HepG2 (cell line): ENCODE measurements around the gene ZNF507. TPM values are rescaled to one million over a fixed set of nuclear protein-coding genes. Genes with fewer than 3 reads are reported as not detected.
A peak's percentile ranks its signal among the peaks of the same experiment; 100 is the strongest.

Experiments used
- CHD2 ChIP-seq: IDR thresholded peaks from 2 replicates; pipeline ENCODE4 v1.6.1; 2011; ENCODE audit warnings: low read depth, low read length, improper control_type of control experiment
- GABPA ChIP-seq, 2 experiments: IDR thresholded peaks; 2 replicates each; pipeline ENCODE4 v1.6.1; 2011 to 2016; ENCODE audit warnings: low read depth in 2 of 2, low read length in 1 of 2, missing biosample characterization in 1 of 2, missing genetic modification characterization in 1 of 2
- KLF9 ChIP-seq: IDR thresholded peaks from 2 replicates; pipeline ENCODE4 v1.6.1; 2016; ENCODE audit warnings: low read depth
- MED8 ChIP-seq: sonication (generic); formaldehyde crosslinking; IDR thresholded peaks from 2 replicates; pipeline ENCODE4 v1.8.1; 2023; ENCODE audit warnings: mild to moderate bottlenecking, missing genetic modification reagents; ENCODE audit not compliant: insufficient replicate concordance
- PHF8 ChIP-seq: sonication (generic); formaldehyde crosslinking; IDR thresholded peaks from 2 replicates; pipeline ENCODE4 v1.5.0; 2020; ENCODE audit warnings: missing genetic modification reagents
- TAF15 ChIP-seq: fragments of 200-400 bp; formaldehyde crosslinking; IDR thresholded peaks from one replicate; pipeline ENCODE4 v1.6.1; 2018; ENCODE audit warnings: mild to moderate bottlenecking, low read depth, low read length; ENCODE audit not compliant: poor library complexity, severe bottlenecking
- ZNF124 ChIP-seq: sonication (generic); formaldehyde crosslinking; IDR thresholded peaks from 2 replicates; pipeline ENCODE4 v1.4.0; 2020; ENCODE audit warnings: missing genetic modification reagents
- ZNF224 ChIP-seq: sonication (generic); formaldehyde crosslinking; IDR thresholded peaks from 2 replicates; pipeline ENCODE4 v1.5.0; 2020; ENCODE audit warnings: mild to moderate bottlenecking, missing genetic modification reagents
- ZNF451 ChIP-seq: sonication (generic); formaldehyde crosslinking; IDR thresholded peaks from 2 replicates; pipeline ENCODE4 v1.5.0; 2020; ENCODE audit warnings: mild to moderate bottlenecking, missing genetic modification reagents
- ZNF792 ChIP-seq: IDR thresholded peaks from 2 replicates; pipeline ENCODE4 v1.6.1; 2016
- polyA plus RNA-seq, 8 experiments: library from polyadenylated mRNA; depleted of rRNA in 3 of 8; stranded (reverse) in 7 of 8; unstranded in 1 of 8; fragments of >200 nt; fragmentation: Illumina TruSeq in 4 of 8; extraction: Trizol in 4 of 8; gene quantifications; 2 replicates each; pipeline versions ENCODE4 v1.2.1 to v1.2.3, GENCODE V29; 2011 to 2016; ENCODE audit warnings: low read depth in 4 of 8, missing spikeins in 1 of 8, mixed read lengths in 1 of 8; ENCODE audit not compliant: insufficient read depth in 1 of 8
- total RNA-seq, 5 experiments: library from RNA; depleted of rRNA; stranded (reverse); fragments of >200 nt; fragmentation: Illumina TruSeq; extraction: Trizol; gene quantifications; 2 replicates each; pipeline ENCODE4 v1.2.3, GENCODE V29; 2016; ENCODE audit warnings: low read depth in 1 of 5
- TF ChIP-seq, protein P1 (sequence below): sonication (generic); formaldehyde crosslinking; IDR thresholded peaks from 2 replicates; pipeline ENCODE4 v1.5.0; 2020; ENCODE audit warnings: mild to moderate bottlenecking, missing genetic modification reagents, borderline replicate concordance
- TF ChIP-seq, protein P2 (sequence below): sonication (generic); formaldehyde crosslinking; IDR thresholded peaks from 2 replicates; pipeline ENCODE4 v1.4.0; 2020; ENCODE audit warnings: missing genetic modification reagents, low read depth, mild to moderate bottlenecking, borderline replicate concordance
- TF ChIP-seq, protein P3 (sequence below): sonication (generic); formaldehyde crosslinking; IDR thresholded peaks from 2 replicates; pipeline ENCODE4 v1.4.0; 2020; ENCODE audit warnings: missing genetic modification reagents
- TF ChIP-seq, protein P4 (sequence below): sonication (generic); formaldehyde crosslinking; IDR thresholded peaks from 2 replicates; pipeline ENCODE4 v1.9.0; 2021; ENCODE audit warnings: mild to moderate bottlenecking, missing genetic modification reagents
- TF ChIP-seq, protein P5 (sequence below): sonication (generic); formaldehyde crosslinking; IDR thresholded peaks from 2 replicates; pipeline ENCODE4 v1.5.0; 2020; ENCODE audit warnings: mild to moderate bottlenecking, missing genetic modification reagents, borderline replicate concordance

Gene ZNF507
- total and polyA plus RNA-seq, 2 of the 13 experiments (the other 11 are each of a cell fraction or from before 2014, with no cell fraction given), result 7.3 to 10.9 TPM

DNA sequence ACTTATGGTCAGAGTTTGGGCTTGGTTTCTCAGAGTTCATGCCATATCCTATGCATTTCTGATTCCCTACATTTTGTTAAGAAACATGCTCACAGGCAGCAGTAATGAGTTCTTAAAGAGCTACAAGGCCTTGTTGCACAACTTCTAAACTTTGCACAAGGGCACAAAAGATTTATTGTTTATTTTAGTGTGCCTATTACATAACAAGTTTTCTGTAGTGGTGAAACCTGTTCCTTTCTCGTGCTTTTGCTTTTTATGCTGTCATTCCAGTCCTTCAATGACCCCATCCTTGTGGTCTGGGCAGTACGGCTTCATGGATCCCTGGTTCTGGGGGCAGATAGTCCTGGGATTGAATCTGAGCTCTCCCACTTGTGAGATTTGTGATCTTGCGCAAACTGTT lies 17.8 kb downstream of the ZNF507 start (continued):
- TF ChIP-seq, protein P1, sequence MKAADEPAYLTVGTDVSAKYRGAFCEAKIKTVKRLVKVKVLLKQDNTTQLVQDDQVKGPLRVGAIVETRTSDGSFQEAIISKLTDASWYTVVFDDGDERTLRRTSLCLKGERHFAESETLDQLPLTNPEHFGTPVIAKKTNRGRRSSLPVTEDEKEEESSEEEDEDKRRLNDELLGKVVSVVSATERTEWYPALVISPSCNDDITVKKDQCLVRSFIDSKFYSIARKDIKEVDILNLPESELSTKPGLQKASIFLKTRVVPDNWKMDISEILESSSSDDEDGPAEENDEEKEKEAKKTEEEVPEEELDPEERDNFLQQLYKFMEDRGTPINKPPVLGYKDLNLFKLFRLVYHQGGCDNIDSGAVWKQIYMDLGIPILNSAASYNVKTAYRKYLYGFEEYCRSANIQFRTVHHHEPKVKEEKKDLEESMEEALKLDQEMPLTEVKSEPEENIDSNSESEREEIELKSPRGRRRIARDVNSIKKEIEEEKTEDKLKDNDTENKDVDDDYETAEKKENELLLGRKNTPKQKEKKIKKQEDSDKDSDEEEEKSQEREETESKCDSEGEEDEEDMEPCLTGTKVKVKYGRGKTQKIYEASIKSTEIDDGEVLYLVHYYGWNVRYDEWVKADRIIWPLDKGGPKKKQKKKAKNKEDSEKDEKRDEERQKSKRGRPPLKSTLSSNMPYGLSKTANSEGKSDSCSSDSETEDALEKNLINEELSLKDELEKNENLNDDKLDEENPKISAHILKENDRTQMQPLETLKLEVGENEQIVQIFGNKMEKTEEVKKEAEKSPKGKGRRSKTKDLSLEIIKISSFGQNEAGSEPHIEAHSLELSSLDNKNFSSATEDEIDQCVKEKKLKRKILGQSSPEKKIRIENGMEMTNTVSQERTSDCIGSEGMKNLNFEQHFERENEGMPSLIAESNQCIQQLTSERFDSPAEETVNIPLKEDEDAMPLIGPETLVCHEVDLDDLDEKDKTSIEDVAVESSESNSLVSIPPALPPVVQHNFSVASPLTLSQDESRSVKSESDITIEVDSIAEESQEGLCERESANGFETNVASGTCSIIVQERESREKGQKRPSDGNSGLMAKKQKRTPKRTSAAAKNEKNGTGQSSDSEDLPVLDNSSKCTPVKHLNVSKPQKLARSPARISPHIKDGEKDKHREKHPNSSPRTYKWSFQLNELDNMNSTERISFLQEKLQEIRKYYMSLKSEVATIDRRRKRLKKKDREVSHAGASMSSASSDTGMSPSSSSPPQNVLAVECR (CRISPR knock-in tag), result peak; percentile 70; the same call in 1 of the 2 replicates
- no peak for TF ChIP-seq GABPA (IDR thresholded peaks at IDR 0.05; ENCODE audit: low read depth, low read length)
- no peak for TF ChIP-seq GABPA (CRISPR knock-in tag; IDR thresholded peaks at IDR 0.05; ENCODE audit: low read depth)
- TF ChIP-seq, protein P2, sequence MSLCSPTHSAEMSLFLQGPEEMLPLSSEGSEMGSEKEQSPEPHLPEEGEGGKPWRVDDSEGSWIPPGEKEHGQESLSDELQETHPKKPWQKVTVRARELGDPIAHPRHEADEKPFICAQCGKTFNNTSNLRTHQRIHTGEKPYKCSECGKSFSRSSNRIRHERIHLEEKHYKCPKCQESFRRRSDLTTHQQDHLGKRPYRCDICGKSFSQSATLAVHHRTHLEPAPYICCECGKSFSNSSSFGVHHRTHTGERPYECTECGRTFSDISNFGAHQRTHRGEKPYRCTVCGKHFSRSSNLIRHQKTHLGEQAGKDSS (CRISPR knock-in tag), result no peak
- peak; percentile 77 for TF ChIP-seq ZNF124 (CRISPR knock-in tag)
- TF ChIP-seq ZNF224 (CRISPR knock-in tag), result no peak
- no peak for TF ChIP-seq KLF9 (CRISPR knock-in tag)
- TF ChIP-seq, protein P3, sequence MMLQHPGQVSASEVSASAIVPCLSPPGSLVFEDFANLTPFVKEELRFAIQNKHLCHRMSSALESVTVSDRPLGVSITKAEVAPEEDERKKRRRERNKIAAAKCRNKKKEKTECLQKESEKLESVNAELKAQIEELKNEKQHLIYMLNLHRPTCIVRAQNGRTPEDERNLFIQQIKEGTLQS (CRISPR knock-in tag), result 0 out of 2 replicates have a peak, but pooled peaks have one; percentile 28
- TF ChIP-seq TAF15, result no peak
- TF ChIP-seq, protein P4, sequence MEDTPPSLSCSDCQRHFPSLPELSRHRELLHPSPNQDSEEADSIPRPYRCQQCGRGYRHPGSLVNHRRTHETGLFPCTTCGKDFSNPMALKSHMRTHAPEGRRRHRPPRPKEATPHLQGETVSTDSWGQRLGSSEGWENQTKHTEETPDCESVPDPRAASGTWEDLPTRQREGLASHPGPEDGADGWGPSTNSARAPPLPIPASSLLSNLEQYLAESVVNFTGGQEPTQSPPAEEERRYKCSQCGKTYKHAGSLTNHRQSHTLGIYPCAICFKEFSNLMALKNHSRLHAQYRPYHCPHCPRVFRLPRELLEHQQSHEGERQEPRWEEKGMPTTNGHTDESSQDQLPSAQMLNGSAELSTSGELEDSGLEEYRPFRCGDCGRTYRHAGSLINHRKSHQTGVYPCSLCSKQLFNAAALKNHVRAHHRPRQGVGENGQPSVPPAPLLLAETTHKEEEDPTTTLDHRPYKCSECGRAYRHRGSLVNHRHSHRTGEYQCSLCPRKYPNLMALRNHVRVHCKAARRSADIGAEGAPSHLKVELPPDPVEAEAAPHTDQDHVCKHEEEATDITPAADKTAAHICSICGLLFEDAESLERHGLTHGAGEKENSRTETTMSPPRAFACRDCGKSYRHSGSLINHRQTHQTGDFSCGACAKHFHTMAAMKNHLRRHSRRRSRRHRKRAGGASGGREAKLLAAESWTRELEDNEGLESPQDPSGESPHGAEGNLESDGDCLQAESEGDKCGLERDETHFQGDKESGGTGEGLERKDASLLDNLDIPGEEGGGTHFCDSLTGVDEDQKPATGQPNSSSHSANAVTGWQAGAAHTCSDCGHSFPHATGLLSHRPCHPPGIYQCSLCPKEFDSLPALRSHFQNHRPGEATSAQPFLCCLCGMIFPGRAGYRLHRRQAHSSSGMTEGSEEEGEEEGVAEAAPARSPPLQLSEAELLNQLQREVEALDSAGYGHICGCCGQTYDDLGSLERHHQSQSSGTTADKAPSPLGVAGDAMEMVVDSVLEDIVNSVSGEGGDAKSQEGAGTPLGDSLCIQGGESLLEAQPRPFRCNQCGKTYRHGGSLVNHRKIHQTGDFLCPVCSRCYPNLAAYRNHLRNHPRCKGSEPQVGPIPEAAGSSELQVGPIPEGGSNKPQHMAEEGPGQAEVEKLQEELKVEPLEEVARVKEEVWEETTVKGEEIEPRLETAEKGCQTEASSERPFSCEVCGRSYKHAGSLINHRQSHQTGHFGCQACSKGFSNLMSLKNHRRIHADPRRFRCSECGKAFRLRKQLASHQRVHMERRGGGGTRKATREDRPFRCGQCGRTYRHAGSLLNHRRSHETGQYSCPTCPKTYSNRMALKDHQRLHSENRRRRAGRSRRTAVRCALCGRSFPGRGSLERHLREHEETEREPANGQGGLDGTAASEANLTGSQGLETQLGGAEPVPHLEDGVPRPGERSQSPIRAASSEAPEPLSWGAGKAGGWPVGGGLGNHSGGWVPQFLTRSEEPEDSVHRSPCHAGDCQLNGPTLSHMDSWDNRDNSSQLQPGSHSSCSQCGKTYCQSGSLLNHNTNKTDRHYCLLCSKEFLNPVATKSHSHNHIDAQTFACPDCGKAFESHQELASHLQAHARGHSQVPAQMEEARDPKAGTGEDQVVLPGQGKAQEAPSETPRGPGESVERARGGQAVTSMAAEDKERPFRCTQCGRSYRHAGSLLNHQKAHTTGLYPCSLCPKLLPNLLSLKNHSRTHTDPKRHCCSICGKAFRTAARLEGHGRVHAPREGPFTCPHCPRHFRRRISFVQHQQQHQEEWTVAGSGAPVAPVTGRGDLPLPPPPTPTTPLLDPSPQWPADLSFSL (CRISPR knock-in tag), result no peak
- no peak for TF ChIP-seq ZNF451 (CRISPR knock-in tag)
- TF ChIP-seq, protein P5, sequence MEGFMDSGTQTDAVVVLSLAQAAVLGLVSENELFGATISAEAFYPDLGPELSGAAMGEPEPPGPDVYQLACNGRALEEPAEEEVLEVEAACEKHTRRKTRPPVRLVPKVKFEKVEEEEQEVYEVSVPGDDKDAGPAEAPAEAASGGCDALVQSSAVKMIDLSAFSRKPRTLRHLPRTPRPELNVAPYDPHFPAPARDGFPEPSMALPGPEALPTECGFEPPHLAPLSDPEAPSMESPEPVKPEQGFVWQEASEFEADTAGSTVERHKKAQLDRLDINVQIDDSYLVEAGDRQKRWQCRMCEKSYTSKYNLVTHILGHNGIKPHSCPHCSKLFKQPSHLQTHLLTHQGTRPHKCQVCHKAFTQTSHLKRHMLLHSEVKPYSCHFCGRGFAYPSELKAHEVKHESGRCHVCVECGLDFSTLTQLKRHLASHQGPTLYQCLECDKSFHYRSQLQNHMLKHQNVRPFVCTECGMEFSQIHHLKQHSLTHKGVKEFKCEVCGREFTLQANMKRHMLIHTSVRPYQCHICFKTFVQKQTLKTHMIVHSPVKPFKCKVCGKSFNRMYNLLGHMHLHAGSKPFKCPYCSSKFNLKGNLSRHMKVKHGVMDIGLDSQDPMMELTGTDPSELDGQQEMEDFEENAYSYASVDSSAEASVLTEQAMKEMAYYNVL (CRISPR knock-in tag), result peak; percentile 82
- TF ChIP-seq MED8 (CRISPR knock-in tag), result no peak
- no peak for TF ChIP-seq CHD2
- peak; percentile 51; the same call in 1 of the 2 replicates for TF ChIP-seq ZNF792 (CRISPR knock-in tag)
- TF ChIP-seq PHF8 (CRISPR knock-in tag), result no peak
